Lung (tissue), 12 donors: ENCODE results near the gene FOXK1. TPM values are rescaled to one million over a fixed set of nuclear protein-coding genes. Genes with fewer than 3 reads are reported as not detected.

Source experiments
- ATAC-seq: fragments of 200-7000 bp; cut with Tn5 transposase; one replicate; pipeline ENCODE4 v1.9.1; 2020; ENCODE audit warnings: moderate number of reproducible peaks; ENCODE audit not compliant: insufficient read depth, low FRiP score
- DNase-seq, 3 donors: peaks; one replicate each; pipeline ENCODE4 v3.0.0-alpha.2; 2013 to 2017
- H3K27ac ChIP-seq, 2 donors: one replicate each; pipeline ENCODE4 v1.5.1; 2013; ENCODE audit warnings: mild to moderate bottlenecking in 2 of 2, moderate library complexity in 2 of 2, control low read depth in 1 of 2, inconsistent platforms in 1 of 2, low read depth in 1 of 2, low read length in 1 of 2
- H3K27me3 ChIP-seq, 3 donors: one replicate each; pipeline ENCODE4 v1.5.1; 2013; ENCODE audit warnings: low read length in 2 of 3; ENCODE audit not compliant: control insufficient read depth in 3 of 3, insufficient read depth in 3 of 3
- H3K36me3 ChIP-seq, 4 donors: one replicate each; pipeline ENCODE4 v1.5.1; 2013; ENCODE audit warnings: low read length in 4 of 4, mild to moderate bottlenecking in 1 of 4, moderate library complexity in 1 of 4; ENCODE audit not compliant: control insufficient read depth in 4 of 4, insufficient read depth in 4 of 4
- H3K4me1 ChIP-seq, 5 donors: one replicate each; pipeline ENCODE4 v1.5.1; 2013; ENCODE audit warnings: low read length in 5 of 5, mild to moderate bottlenecking in 2 of 5, moderate library complexity in 1 of 5; ENCODE audit not compliant: control insufficient read depth in 5 of 5, insufficient read depth in 5 of 5
- H3K4me3 ChIP-seq: one replicate; pipeline ENCODE4 v1.5.1; 2013; ENCODE audit warnings: mild to moderate bottlenecking, control low read depth, moderate library complexity
- H3K9ac ChIP-seq, 2 donors: one replicate each; pipeline ENCODE4 v1.5.1; 2013; ENCODE audit warnings: low read length in 2 of 2, control low read depth in 1 of 2; ENCODE audit not compliant: insufficient read depth in 1 of 2
- H3K9me3 ChIP-seq, 4 donors: one replicate each; pipeline ENCODE4 v1.5.1; 2013; ENCODE audit warnings: low read length in 3 of 4, mild to moderate bottlenecking in 1 of 4, moderate library complexity in 1 of 4; ENCODE audit not compliant: control insufficient read depth in 4 of 4, insufficient read depth in 3 of 4
- WGBS, 2 donors: extraction: QIAGEN DNeasy Blood & Tissue Kit; methylation state at CpG; one replicate each; pipeline ENCODE4 v1.1.7; 2013; 5-methylcytosine and 5-hydroxymethylcytosine counted together
- polyA plus RNA-seq, 2 donors: library from polyadenylated mRNA; stranded (reverse); fragments of 200-250 nt; gene quantifications; one replicate each; pipeline ENCODE4 v1.2.1, GENCODE V29; 2013
- total RNA-seq, 2 donors: library from RNA; depleted of rRNA in 1 of 2; stranded (reverse); fragments of >200 nt in 1 of 2; gene quantifications; one replicate each; pipeline ENCODE4 v1.2.1, GENCODE V29; 2014 to 2021
- TF ChIP-seq, protein P1 (sequence below): IDR thresholded peaks from 2 replicates; pipeline ENCODE4 v1.5.1; 2012; ENCODE audit warnings: mild to moderate bottlenecking; ENCODE audit errors: control extremely low read depth, extremely low read depth
- donor health status: control.
- donor health status: control.
- donor health status: Bipolar disorder and iron deficiency.
- donor health status: healthy.
- donor health status: DM: yes; HTN: yes; CAD: no.

Gene FOXK1
- total and polyA plus RNA-seq, 4 donors: 6.4 to 36.2 (median 14.3) TPM

GRCh38 chr7:4689151-4689550 lies 7.1 kb downstream of the FOXK1 start:
- Histone ChIP-seq H3K4me3 (no peak overlapping the region), H3K9me3 (no peaks in the 10 kb centered on the region), H3K4me1 (peaks cover 3 to 36% (median 19%) of the 10 kb centered on the region in 5 donors), H3K27me3 (no peaks in the 10 kb centered on the region), H3K36me3 (peaks cover 0 to 3% (median 0%) of the 10 kb centered on the region in 4 donors), H3K27ac (no peak overlapping the region), H3K9ac (peak overlapping the region in 1 of 2 donors; percentile 4)
- TF ChIP-seq, protein P1, sequence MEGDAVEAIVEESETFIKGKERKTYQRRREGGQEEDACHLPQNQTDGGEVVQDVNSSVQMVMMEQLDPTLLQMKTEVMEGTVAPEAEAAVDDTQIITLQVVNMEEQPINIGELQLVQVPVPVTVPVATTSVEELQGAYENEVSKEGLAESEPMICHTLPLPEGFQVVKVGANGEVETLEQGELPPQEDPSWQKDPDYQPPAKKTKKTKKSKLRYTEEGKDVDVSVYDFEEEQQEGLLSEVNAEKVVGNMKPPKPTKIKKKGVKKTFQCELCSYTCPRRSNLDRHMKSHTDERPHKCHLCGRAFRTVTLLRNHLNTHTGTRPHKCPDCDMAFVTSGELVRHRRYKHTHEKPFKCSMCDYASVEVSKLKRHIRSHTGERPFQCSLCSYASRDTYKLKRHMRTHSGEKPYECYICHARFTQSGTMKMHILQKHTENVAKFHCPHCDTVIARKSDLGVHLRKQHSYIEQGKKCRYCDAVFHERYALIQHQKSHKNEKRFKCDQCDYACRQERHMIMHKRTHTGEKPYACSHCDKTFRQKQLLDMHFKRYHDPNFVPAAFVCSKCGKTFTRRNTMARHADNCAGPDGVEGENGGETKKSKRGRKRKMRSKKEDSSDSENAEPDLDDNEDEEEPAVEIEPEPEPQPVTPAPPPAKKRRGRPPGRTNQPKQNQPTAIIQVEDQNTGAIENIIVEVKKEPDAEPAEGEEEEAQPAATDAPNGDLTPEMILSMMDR: no peak
- 74 to 82% methylated on average over 12 of the region's 12 CpGs for WGBS, 2 donors
- no peak for ATAC-seq
- DNase-seq: peak; percentile 22 to 50 (median 37)

DNA sequence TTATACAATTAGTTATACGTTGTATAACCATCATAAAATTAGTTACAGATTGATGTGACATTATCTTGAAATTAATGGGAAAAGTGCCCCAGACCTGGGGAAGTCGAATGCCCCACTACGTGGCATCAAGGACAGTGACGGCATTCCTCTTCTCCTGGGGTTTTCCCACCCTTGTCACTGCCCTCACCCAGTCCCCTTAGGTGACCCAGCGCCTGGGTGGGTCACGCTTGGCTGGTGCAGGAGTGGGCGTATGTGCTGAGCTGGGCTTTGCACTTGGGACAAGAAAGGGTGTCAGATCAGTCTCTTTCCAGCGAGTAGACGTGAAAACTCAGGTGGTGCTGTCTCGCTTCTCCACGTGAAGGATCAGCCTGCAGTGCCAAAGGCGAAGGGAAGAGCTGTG lies 7.6 kb downstream of the FOXK1 start:
- WGBS, 2 donors: 72 to 84% methylated on average over 12 of the region's 12 CpGs
- Histone ChIP-seq H3K4me3 (no peak overlapping the region), H3K9ac (no peak overlapping the region)

GRCh38 chr7:4690953-4691856 lies 9.1 kb downstream of the FOXK1 start:
- Histone ChIP-seq H3K9ac (no peak overlapping the region), H3K36me3 (peaks cover 0 to under 1% (median 0%) of the 10 kb centered on the region in 4 donors), H3K9me3 (no peaks in the 10 kb centered on the region), H3K27ac (no peak overlapping the region), H3K27me3 (no peaks in the 10 kb centered on the region), H3K4me1 (peaks cover 3 to 38% (median 18%) of the 10 kb centered on the region in 5 donors), H3K4me3 (no peak overlapping the region)
- ATAC-seq (no peak), DNase-seq (no peak)
- 82 to 85% methylated on average over 23 of the region's 23 CpGs for WGBS, 2 donors
- TF ChIP-seq, protein P1: no peak

More for the DNA sequence above, 7.6 kb downstream of the FOXK1 start:
- no peak for DNase-seq
- TF ChIP-seq, protein P1: no peak
- H3K9me3 ChIP-seq: no peaks in the 10 kb centered on the region
- H3K27ac ChIP-seq: no peak overlapping the region
- peaks cover 0 to 3% (median 0%) of the 10 kb centered on the region in 4 donors for H3K36me3 ChIP-seq
- no peaks in the 10 kb centered on the region for H3K27me3 ChIP-seq
- H3K4me1 ChIP-seq: peaks cover 3 to 36% (median 17%) of the 10 kb centered on the region in 5 donors
- ATAC-seq: no peak
